A673 (cell line): Measurements from ENCODE around the gene MYLK.

ENCODE experiments used
- EZH2 ChIP-seq: fragments of 200-600 bp; sonication (generic); IDR thresholded peaks from 2 replicates; pipeline ENCODE4 v1.6.1; 2017; ENCODE audit warnings: borderline replicate concordance, low read depth, mild to moderate bottlenecking, mixed read lengths, antibody characterized with exemption, low read length; ENCODE audit not compliant: poor library complexity, severe bottlenecking
- TF ChIP-seq, protein P1 (sequence below): fragments of 300-800, 200-600 bp; sonication (generic); conservative IDR thresholded peaks from 2 replicates; pipeline ENCODE4 v1.5.1; 2017; ENCODE audit warnings: low read depth, mild to moderate bottlenecking, antibody characterized with exemption, low read length, moderate library complexity, mixed read lengths

DNA sequence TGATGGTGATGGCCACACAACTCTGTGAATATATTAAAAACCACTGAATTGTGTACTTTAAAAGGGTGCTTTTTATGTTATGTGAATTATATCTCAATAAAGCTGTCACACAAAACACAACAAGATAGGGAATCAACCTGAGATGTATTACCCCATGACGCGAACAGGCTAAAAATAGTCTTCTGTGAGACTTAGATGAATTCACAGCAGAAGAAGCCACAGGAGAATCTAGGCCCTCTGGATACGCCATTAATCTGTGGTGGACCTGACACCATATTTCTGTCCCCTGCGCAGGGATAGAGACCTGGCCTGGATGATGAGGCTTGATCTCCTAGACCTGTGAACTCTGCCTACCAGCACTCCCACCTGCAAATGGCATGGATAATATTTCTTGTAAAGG lies 153.3 kb downstream of the MYLK start:
- TF ChIP-seq, protein P1, sequence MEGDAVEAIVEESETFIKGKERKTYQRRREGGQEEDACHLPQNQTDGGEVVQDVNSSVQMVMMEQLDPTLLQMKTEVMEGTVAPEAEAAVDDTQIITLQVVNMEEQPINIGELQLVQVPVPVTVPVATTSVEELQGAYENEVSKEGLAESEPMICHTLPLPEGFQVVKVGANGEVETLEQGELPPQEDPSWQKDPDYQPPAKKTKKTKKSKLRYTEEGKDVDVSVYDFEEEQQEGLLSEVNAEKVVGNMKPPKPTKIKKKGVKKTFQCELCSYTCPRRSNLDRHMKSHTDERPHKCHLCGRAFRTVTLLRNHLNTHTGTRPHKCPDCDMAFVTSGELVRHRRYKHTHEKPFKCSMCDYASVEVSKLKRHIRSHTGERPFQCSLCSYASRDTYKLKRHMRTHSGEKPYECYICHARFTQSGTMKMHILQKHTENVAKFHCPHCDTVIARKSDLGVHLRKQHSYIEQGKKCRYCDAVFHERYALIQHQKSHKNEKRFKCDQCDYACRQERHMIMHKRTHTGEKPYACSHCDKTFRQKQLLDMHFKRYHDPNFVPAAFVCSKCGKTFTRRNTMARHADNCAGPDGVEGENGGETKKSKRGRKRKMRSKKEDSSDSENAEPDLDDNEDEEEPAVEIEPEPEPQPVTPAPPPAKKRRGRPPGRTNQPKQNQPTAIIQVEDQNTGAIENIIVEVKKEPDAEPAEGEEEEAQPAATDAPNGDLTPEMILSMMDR = no peak
- TF ChIP-seq EZH2 = no peak
